GM19372 (cell line): ENCODE results near the gene PHF3.

Experiments used
- ATAC-seq: cut with Tn5 transposase; IDR thresholded peaks from one replicate; pipeline ENCODE4 v1.9.1; 2021; ENCODE audit warnings: mild to moderate bottlenecking, low read depth, moderate library complexity; ENCODE audit not compliant: unreplicated experiment

Gene PHF3

GRCh38 chr6:63635588-63636517 is at the start of gene PHF3:
Gene PHF3, plus strand, starts transcription at chr6:63635802. Its CDS starts 10,750 bp downstream, at chr6:63646552.
- peak; percentile 87 for ATAC-seq

- ATAC-seq: no peak
Measured at GRCh38 chr6:63589952-63590411, 45.6 kb upstream of the PHF3 start.

GRCh38 chr6:63592886-63593285 is 42.7 kb upstream of the PHF3 start:
- ATAC-seq: no peak

GRCh38 chr6:63597141-63598048 is 38.2 kb upstream of the PHF3 start:
- ATAC-seq: no peak

- peak; percentile 100 for ATAC-seq
Measured at GRCh38 chr6:63598049-63599036, 37.3 kb upstream of the PHF3 start.

GRCh38 chr6:63599243-63599642 is 36.4 kb upstream of the PHF3 start:
- ATAC-seq: no peak

- no peak for ATAC-seq
Measured at GRCh38 chr6:63600136-63600535, 35.5 kb upstream of the PHF3 start.

- no peak for ATAC-seq
Measured at GRCh38 chr6:63609231-63609630, 26.4 kb upstream of the PHF3 start.

- ATAC-seq: no peak
Measured at GRCh38 chr6:63610944-63611343, 24.7 kb upstream of the PHF3 start.

- ATAC-seq: no peak
Measured at GRCh38 chr6:63611560-63611959, 24.0 kb upstream of the PHF3 start.

GRCh38 chr6:63615590-63615989 is 20.0 kb upstream of the PHF3 start:
- ATAC-seq: no peak

- ATAC-seq: no peak
Measured at GRCh38 chr6:63624091-63624490, 11.5 kb upstream of the PHF3 start.

GRCh38 chr6:63630466-63630865 is 5.1 kb upstream of the PHF3 start:
- no peak for ATAC-seq

GRCh38 chr6:63634630-63635029 is 972 bp upstream of the PHF3 start:
- ATAC-seq: no peak

- peak; percentile 23 for ATAC-seq
Measured at GRCh38 chr6:63635215-63635587, 401 bp upstream of the PHF3 start.

GRCh38 chr6:63636518-63637021 is 968 bp downstream of the PHF3 start:
- ATAC-seq: peak; percentile 3

- no peak for ATAC-seq
Measured at GRCh38 chr6:63637865-63638445, 2.4 kb downstream of the PHF3 start.

- no peak for ATAC-seq
Measured at GRCh38 chr6:63640062-63640461, 4.5 kb downstream of the PHF3 start.

- ATAC-seq: no peak
Measured at GRCh38 chr6:63643862-63644261, 8.3 kb downstream of the PHF3 start.
